Stimulated activated CD8-positive, alpha-beta memory T cell treated with anti-CD3 and anti-CD28 coated beads, Interleukin-12 subunit alpha, Interleukin-12 subunit beta, amount 100 ng/mL, for 4 hours (primary cell): ENCODE measurements around the gene ZMIZ1.

ENCODE experiments used
- DNase-seq: peaks from one replicate; pipeline ENCODE4 v3.0.0-alpha.2; 2020; ENCODE audit warnings: low read depth

The ZMIZ1 gene

GRCh38 chr10:79208251-79208983 lies 139.7 kb downstream of the ZMIZ1 start:
- DNase-seq: no peak

GRCh38 chr10:79209340-79209739 lies 140.6 kb downstream of the ZMIZ1 start:
- DNase-seq: no peak

- no peak for DNase-seq
Measured at GRCh38 chr10:79209831-79210230, 141.1 kb downstream of the ZMIZ1 start.

- DNase-seq: no peak
Measured at GRCh38 chr10:79210672-79211071, 141.9 kb downstream of the ZMIZ1 start.

DNA sequence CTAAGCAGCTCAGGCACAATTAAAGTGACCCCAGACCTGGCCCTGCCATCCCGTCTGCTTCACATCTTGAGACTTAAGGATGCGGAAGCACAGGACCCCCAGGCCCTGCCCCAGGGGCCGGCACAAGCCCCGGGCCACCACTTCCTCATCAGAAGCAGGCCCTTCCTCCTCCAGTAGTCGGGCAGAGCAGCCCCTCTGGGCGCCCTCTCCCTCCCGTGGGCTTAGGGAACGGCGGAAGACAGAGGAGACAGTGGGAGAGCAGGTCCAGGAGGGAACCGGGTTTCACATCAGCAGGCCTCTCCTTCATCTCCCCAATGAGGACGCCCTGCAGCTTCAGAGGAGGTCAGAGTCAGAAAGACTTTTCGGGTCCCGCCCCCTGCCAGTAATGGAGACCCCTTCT lies 142.8 kb downstream of the ZMIZ1 start:
- DNase-seq: no peak

DNA sequence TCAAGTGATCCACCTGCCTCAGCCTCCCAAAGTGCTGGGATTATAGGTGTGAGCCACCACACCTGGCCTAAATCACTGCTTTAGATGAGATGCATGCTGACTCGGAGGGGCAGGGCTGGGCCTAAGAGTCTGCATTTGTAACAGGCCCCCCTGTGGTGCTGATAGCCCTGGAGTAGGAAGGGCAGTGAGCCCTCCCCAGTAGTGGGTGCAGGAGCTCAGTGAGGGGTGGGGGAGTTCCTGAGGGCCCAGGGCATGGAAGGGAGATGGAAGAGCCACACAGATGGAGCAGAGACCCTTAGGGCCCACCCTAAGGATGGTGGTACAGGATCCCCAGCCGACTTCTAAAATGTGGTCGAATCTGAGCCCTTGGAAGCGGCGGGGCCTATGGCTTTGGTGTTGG lies 146.8 kb downstream of the ZMIZ1 start:
- no peak for DNase-seq

- DNase-seq: no peak
Measured at GRCh38 chr10:79219322-79219957, 150.7 kb downstream of the ZMIZ1 start.

DNA sequence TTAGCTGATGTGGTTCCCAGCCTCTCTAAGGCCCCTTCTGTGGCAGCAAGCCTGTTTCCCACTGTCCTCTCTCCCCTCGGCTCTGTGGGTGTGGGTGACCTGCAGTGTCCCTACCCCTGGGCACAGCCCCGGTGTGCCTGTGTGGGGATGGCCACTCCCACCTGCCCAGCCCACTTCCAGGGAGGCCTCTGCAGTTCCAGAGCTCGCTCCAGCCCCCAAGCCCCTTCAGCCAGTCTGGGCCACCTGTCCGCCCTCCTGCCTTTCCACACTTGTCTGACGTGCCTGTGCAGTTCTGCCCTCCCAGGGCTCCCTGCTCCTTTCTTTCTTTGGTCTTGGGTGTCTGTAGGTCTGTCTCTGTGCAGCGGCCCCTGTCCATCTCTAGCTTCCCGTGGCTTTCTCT lies 151.5 kb downstream of the ZMIZ1 start:
- no peak for DNase-seq

DNA sequence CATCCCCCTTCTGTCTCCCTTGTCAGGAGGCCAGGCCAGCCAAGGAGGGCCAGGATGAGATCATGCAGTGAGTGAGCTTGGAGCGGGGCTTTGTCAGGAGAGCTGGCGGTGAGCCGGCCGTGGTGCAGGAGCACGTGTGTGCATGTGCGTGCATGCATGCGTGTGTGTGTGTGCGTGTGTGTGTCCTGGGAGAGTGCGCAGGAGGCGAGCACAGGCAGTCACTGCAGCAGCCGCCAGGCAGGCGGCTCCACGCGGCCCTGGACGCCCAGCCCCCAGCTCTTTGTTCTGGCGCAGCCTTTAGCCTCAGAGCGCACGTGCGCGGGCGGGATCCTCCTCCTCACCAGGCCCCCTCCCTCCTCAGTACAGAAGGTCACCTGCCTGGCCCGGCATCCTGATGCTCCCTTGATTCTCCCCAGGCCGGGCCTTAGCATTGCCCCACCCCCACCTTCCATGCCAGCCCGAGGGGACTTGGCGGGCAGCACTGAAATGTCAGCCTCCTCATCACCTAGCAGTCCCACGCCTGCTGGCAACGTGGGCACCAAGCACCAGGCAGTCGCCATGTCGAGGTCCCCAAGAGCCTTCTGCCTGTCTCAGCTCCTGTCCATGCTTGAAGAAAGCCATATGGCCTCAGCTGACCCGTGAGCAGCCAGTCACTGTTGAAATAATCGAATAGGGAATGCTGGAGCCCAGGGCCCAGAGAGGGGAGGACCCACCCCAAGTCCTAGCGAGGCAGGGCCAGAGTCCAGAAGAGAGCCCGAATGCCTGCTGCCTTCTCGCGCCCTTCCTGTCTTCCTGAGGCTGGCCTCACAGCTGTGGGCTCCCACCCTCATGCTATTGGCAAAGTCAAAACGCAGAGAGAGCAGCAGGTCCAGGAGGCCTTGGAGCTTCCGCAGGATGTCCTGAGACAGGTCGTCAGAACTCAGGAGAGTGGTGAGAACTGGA lies 152.6 kb downstream of the ZMIZ1 start:
- DNase-seq: no peak

- DNase-seq: no peak
Measured at GRCh38 chr10:79222186-79222585, 153.4 kb downstream of the ZMIZ1 start.

GRCh38 chr10:79223091-79224048 lies 154.6 kb downstream of the ZMIZ1 start:
- DNase-seq: no peak

- DNase-seq: no peak
Measured at GRCh38 chr10:79224263-79224949, 155.6 kb downstream of the ZMIZ1 start.

DNA sequence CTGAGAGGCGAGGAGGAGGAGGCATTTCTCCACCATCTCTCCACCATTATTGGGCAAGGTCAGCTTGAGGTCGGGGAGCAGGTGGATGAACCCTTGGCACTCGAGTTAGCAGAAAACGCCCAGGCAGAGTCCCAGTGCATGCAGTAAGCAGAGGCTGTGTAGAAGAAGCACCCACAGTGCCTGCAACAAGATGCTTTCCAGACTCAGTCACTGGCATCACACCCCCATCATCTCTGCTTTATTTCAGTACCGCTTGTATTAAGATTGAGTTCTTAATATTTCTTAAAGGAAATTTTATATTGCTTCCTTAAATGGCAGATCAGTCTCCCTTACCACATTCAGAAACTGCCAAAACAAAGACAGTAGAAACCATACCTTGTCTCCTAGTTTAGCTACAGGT lies 156.2 kb downstream of the ZMIZ1 start:
- DNase-seq: no peak

- DNase-seq: no peak
Measured at GRCh38 chr10:79226391-79227245, 157.9 kb downstream of the ZMIZ1 start.

DNA sequence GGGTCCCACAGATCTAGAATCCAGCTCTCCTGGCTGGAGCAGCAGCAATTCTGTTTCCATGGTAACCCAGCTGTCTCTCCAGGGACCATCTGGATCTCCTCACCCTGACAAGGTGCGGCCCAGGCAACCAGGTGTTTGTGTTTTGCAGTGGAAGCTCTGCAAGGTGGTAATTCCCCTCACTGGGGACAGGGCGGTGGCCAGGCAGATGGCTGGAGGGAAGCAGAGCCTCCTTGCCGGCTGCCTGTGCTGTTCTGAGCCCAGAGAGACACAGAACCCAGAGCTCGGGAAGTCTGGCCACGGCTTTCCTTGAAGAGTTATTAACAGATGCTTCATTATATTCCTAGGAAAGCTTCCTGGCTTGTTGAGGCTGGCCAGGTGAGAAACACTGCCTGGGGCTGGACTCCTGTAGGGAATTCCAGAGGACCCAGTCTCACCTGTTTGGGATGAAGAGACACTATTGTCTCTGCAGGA lies 160.3 kb downstream of the ZMIZ1 start:
- DNase-seq: no peak

DNA sequence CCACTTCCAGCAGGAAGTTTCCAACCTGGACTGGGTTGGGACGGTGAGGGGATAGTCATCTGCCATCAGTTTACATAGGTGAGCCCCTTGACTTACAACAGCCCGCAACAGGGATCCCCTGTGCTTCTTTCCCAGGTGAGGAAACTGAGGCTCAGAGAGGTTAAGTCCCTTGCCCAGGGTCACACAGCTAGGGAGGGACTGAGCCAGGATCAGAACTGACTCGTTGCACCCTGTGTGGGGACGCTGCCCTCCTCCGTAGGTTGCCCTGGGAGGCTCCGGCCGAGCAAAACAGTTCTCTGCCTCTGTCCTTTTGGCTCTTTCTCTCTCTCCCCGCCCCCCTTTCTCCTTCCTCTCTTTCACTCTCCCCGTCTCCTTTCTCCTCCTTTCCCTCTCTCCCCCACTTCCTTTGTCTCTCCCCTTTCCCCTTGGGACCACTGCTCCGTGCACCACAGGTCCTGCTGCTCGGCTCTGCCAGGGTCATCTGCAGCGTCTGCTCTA lies 161.1 kb downstream of the ZMIZ1 start:
- DNase-seq: no peak

GRCh38 chr10:79230328-79230830 lies 161.6 kb downstream of the ZMIZ1 start:
- DNase-seq: no peak

DNA sequence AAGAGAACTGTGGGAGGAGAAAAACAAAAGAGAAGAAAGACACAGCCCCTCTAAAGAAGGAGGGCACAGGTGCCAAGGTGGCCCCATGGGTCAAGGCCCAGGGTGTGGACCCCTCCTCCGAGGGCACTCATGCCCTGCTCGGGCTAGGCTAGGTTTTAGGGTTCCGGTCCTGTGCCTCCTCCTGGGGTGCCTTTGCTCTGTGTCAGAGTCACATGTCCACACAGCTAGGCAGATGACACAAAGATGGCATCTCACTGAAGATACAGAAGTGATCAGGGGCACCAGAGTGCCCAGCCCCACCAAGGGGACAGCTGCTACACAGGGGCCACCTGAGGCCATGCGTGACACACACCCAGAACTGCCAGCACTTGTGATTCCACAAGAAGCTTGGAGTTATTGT lies 162.1 kb downstream of the ZMIZ1 start:
- DNase-seq: no peak

GRCh38 chr10:79231908-79232307 lies 163.1 kb downstream of the ZMIZ1 start:
- no peak for DNase-seq

- no peak for DNase-seq
Measured at GRCh38 chr10:79232864-79233263, 164.1 kb downstream of the ZMIZ1 start.
